Fibroblast of mammary gland (primary cell): ENCODE measurements around the gene GARS1.

Experiments used
- DNase-seq: peaks from one replicate; pipeline ENCODE4 v3.0.0-alpha.2; 2010; ENCODE audit warnings: low read depth
- H3K4me3 ChIP-seq: 2 replicates; pipeline ENCODE4 v1.5.1; 2011; ENCODE audit warnings: low read depth, mild to moderate bottlenecking, low read length, moderate library complexity; ENCODE audit not compliant: control insufficient read depth
- CTCF ChIP-seq: conservative IDR thresholded peaks from 2 replicates; pipeline ENCODE4 v1.5.1; 2011; ENCODE audit warnings: low read depth, low read length, inconsistent platforms; ENCODE audit not compliant: control insufficient read depth, insufficient read depth

GARS1 gene

GRCh38 chr7:30618961-30619360 lies 24.3 kb downstream of the GARS1 start:
- H3K4me3 ChIP-seq, result no peak overlapping the region
- DNase-seq, result no peak
- no peak for TF ChIP-seq CTCF

GRCh38 chr7:30625283-30625682 lies 30.6 kb downstream of the GARS1 start:
- TF ChIP-seq CTCF, result no peak
- no peak overlapping the region for H3K4me3 ChIP-seq
- DNase-seq, result no peak

- peak; percentile 51 for DNase-seq
- TF ChIP-seq CTCF, result no peak
- H3K4me3 ChIP-seq, result no peak overlapping the region
These were observed 32.3 kb downstream of the GARS1 start for GRCh38 chr7:30627026-30627425.

- TF ChIP-seq CTCF, result no peak
- no peak overlapping the region for H3K4me3 ChIP-seq
- no peak for DNase-seq
These were observed 36.3 kb downstream of the GARS1 start for GRCh38 chr7:30630986-30631385.

GRCh38 chr7:30633223-30633622 lies 38.5 kb downstream of the GARS1 start:
- TF ChIP-seq CTCF, result no peak
- H3K4me3 ChIP-seq, result no peak overlapping the region
- no peak for DNase-seq

- no peak overlapping the region for H3K4me3 ChIP-seq
- DNase-seq, result no peak
- no peak for TF ChIP-seq CTCF
These were observed 39.5 kb downstream of the GARS1 start for GRCh38 chr7:30634193-30634626.

GRCh38 chr7:30634634-30635201 lies 40.0 kb downstream of the GARS1 start:
- TF ChIP-seq CTCF, result no peak
- DNase-seq, result no peak
- H3K4me3 ChIP-seq, result no peak overlapping the region
